ENCODE measurements around the gene R3HDM2. TPM values are rescaled to one million over a fixed set of nuclear protein-coding genes. Genes with fewer than 3 reads are reported as not detected.
A peak's percentile ranks its signal among the peaks of the same experiment; 100 is the strongest.

Gene R3HDM2
- total RNA-seq, 2 donors from 2014 or later = 82.7 to 116 TPM

- TF ChIP-seq, protein P1, sequence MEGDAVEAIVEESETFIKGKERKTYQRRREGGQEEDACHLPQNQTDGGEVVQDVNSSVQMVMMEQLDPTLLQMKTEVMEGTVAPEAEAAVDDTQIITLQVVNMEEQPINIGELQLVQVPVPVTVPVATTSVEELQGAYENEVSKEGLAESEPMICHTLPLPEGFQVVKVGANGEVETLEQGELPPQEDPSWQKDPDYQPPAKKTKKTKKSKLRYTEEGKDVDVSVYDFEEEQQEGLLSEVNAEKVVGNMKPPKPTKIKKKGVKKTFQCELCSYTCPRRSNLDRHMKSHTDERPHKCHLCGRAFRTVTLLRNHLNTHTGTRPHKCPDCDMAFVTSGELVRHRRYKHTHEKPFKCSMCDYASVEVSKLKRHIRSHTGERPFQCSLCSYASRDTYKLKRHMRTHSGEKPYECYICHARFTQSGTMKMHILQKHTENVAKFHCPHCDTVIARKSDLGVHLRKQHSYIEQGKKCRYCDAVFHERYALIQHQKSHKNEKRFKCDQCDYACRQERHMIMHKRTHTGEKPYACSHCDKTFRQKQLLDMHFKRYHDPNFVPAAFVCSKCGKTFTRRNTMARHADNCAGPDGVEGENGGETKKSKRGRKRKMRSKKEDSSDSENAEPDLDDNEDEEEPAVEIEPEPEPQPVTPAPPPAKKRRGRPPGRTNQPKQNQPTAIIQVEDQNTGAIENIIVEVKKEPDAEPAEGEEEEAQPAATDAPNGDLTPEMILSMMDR (conservative IDR thresholded peaks at IDR 0.05) = no peak
- Histone ChIP-seq H3K4me3 (ENCODE audit: low read length) (peak overlapping the region; percentile 69), H3K36me3 (ENCODE audit: control insufficient read depth, insufficient read depth, low read length) (no peaks in the 10 kb centered on the region), H3K4me1 (ENCODE audit: control insufficient read depth, insufficient read depth, low read length) (no peaks in the 10 kb centered on the region), H3K27ac (ENCODE audit: low read depth, low read length) (no peak overlapping the region), H3K9ac (ENCODE audit: extremely low read depth, low read length, poor library complexity, severe bottlenecking) (no peak overlapping the region), H3K9me3 (ENCODE audit: control insufficient read depth, low read length) (no peaks in the 10 kb centered on the region), H3K27me3 (ENCODE audit: control insufficient read depth, insufficient read depth, low read length, poor library complexity, severe bottlenecking) (peaks cover 60% of the 10 kb centered on the region)
- H3K27ac Mint-ChIP-seq = no peak overlapping the region
- 0 to 6% methylated on average over 2 to 84 of the region's 84 CpGs for WGBS, 2 experiments (ENCODE audit: insufficient coverage in 1 of 2, insufficient read length in 1 of 2)
- peaks cover 24% of the 10 kb centered on the region for H3K4me1 Mint-ChIP-seq
- peaks cover 74% of the 10 kb centered on the region for H3K27me3 Mint-ChIP-seq (ENCODE audit: insufficient read depth)
- H3K4me3 Mint-ChIP-seq = peak overlapping the region; percentile 51
- no peaks in the 10 kb centered on the region for H3K9me3 Mint-ChIP-seq
- peak; percentile 87 for DNase-seq
- H3K36me3 Mint-ChIP-seq (ENCODE audit: low read depth) = no peaks in the 10 kb centered on the region
These were observed 44.7 kb upstream of the R3HDM2 start for GRCh38 chr12:57475271-57476161.

- peaks cover 24% of the 10 kb centered on the region for H3K4me1 Mint-ChIP-seq
- H3K4me3 Mint-ChIP-seq = peak overlapping the region; percentile 51
- 73 to 76% methylated on average over 7 of the region's 7 CpGs for WGBS, 2 experiments (ENCODE audit: insufficient coverage in 1 of 2, insufficient read length in 1 of 2)
- H3K36me3 Mint-ChIP-seq (ENCODE audit: low read depth) = no peaks in the 10 kb centered on the region
- H3K27ac ChIP-seq (ENCODE audit: low read depth, low read length) = no peak overlapping the region
- H3K9ac ChIP-seq (ENCODE audit: extremely low read depth, low read length, poor library complexity, severe bottlenecking) = no peak overlapping the region
- peaks cover 60% of the 10 kb centered on the region for H3K27me3 ChIP-seq (ENCODE audit: control insufficient read depth, insufficient read depth, low read length, poor library complexity, severe bottlenecking)
- DNase-seq = no peak
- peak overlapping the region; percentile 69 for H3K4me3 ChIP-seq (ENCODE audit: low read length)
- H3K27ac Mint-ChIP-seq = no peak overlapping the region
- no peaks in the 10 kb centered on the region for H3K9me3 ChIP-seq (ENCODE audit: control insufficient read depth, low read length)
- H3K27me3 Mint-ChIP-seq (ENCODE audit: insufficient read depth) = peaks cover 71% of the 10 kb centered on the region
- no peaks in the 10 kb centered on the region for H3K4me1 ChIP-seq (ENCODE audit: control insufficient read depth, insufficient read depth, low read length)
- TF ChIP-seq, protein P1 (conservative IDR thresholded peaks at IDR 0.05) = no peak
- no peaks in the 10 kb centered on the region for H3K36me3 ChIP-seq (ENCODE audit: control insufficient read depth, insufficient read depth, low read length)
- no peaks in the 10 kb centered on the region for H3K9me3 Mint-ChIP-seq
These were observed 44.0 kb upstream of the R3HDM2 start for GRCh38 chr12:57474862-57475261.

- H3K36me3 Mint-ChIP-seq (ENCODE audit: low read depth) = no peaks in the 10 kb centered on the region
- TF ChIP-seq, protein P1 (conservative IDR thresholded peaks at IDR 0.05) = no peak
- Histone ChIP-seq H3K4me1 (ENCODE audit: control insufficient read depth, insufficient read depth, low read length) (no peaks in the 10 kb centered on the region), H3K9me3 (ENCODE audit: control insufficient read depth, low read length) (no peaks in the 10 kb centered on the region), H3K27ac (ENCODE audit: low read depth, low read length) (no peak overlapping the region), H3K4me3 (ENCODE audit: low read length) (no peak overlapping the region), H3K9ac (ENCODE audit: extremely low read depth, low read length, poor library complexity, severe bottlenecking) (no peak overlapping the region), H3K27me3 (ENCODE audit: control insufficient read depth, insufficient read depth, low read length, poor library complexity, severe bottlenecking) (peaks cover 60% of the 10 kb centered on the region), H3K36me3 (ENCODE audit: control insufficient read depth, insufficient read depth, low read length) (no peaks in the 10 kb centered on the region)
- H3K27me3 Mint-ChIP-seq (ENCODE audit: insufficient read depth) = peaks cover 66% of the 10 kb centered on the region
- 96 to 98% methylated on average over 6 to 8 of the region's 8 CpGs for WGBS, 2 experiments (ENCODE audit: insufficient coverage in 1 of 2, insufficient read length in 1 of 2)
- H3K9me3 Mint-ChIP-seq = no peaks in the 10 kb centered on the region
- peaks cover 24% of the 10 kb centered on the region for H3K4me1 Mint-ChIP-seq
- no peak for DNase-seq
- no peak overlapping the region for H3K27ac Mint-ChIP-seq
- no peak overlapping the region for H3K4me3 Mint-ChIP-seq
These were observed 43.6 kb upstream of the R3HDM2 start for GRCh38 chr12:57474430-57474829.
